ENCODE data around the gene SLC22A5.

- TF ChIP-seq, protein P1, sequence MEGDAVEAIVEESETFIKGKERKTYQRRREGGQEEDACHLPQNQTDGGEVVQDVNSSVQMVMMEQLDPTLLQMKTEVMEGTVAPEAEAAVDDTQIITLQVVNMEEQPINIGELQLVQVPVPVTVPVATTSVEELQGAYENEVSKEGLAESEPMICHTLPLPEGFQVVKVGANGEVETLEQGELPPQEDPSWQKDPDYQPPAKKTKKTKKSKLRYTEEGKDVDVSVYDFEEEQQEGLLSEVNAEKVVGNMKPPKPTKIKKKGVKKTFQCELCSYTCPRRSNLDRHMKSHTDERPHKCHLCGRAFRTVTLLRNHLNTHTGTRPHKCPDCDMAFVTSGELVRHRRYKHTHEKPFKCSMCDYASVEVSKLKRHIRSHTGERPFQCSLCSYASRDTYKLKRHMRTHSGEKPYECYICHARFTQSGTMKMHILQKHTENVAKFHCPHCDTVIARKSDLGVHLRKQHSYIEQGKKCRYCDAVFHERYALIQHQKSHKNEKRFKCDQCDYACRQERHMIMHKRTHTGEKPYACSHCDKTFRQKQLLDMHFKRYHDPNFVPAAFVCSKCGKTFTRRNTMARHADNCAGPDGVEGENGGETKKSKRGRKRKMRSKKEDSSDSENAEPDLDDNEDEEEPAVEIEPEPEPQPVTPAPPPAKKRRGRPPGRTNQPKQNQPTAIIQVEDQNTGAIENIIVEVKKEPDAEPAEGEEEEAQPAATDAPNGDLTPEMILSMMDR (IDR thresholded peaks at IDR 0.05), result no peak
- no peak for TF ChIP-seq POLR2A (IDR thresholded peaks at IDR 0.05)
Observed at GRCh38 chr5:132321109-132321721, 48.3 kb upstream of the SLC22A5 start.

Measured in upper lobe of left lung (tissue), 4 donors.